Neural cell (in vitro differentiated cells): Measurements from ENCODE around the gene BCHE. TPM values are rescaled to one million over a fixed set of nuclear protein-coding genes. Genes with fewer than 3 reads are reported as not detected.

Experiments used
- H2AFZ ChIP-seq: fragments of 200-600, 300-800 bp; sonication (generic), shearing (Covaris generic); 2 replicates; pipeline ENCODE4 v1.6.0; 2014; ENCODE audit warnings: low read depth, mild to moderate bottlenecking, antibody characterized with exemption, low read length, moderate library complexity
- H3F3A ChIP-seq: fragments of 200-600 bp; shearing (Covaris generic); 2 replicates; pipeline ENCODE4 v1.6.1; 2016; ENCODE audit warnings: mild to moderate bottlenecking, moderate library complexity, mixed read lengths, antibody characterized with exemption, low read length; ENCODE audit not compliant: insufficient read depth, poor library complexity, severe bottlenecking
- H3K27ac ChIP-seq: fragments of 200-600, 300-800 bp; sonication (generic), shearing (Covaris generic); 2 replicates; pipeline ENCODE4 v1.5.1; 2014; ENCODE audit warnings: mild to moderate bottlenecking, low read length, moderate library complexity
- H3K27me3 ChIP-seq: fragments of 300-800, 200-600 bp; sonication (generic), shearing (Covaris generic); 2 replicates; pipeline ENCODE4 v1.6.0; 2014; ENCODE audit warnings: mild to moderate bottlenecking, low read depth, low read length, moderate library complexity; ENCODE audit not compliant: insufficient read depth
- H3K36me3 ChIP-seq: fragments of 300-800, 200-600 bp; sonication (generic), shearing (Covaris generic); 2 replicates; pipeline ENCODE4 v1.5.1; 2014; ENCODE audit warnings: mild to moderate bottlenecking, antibody characterized with exemption, low read length, moderate library complexity; ENCODE audit not compliant: insufficient read depth
- H3K4me2 ChIP-seq: fragments of 300-800, 200-600 bp; sonication (generic), shearing (Covaris generic); 2 replicates; pipeline ENCODE4 v1.6.0; 2014; ENCODE audit warnings: mild to moderate bottlenecking, low read length
- H3K4me3 ChIP-seq: fragments of 300-800, 200-600 bp; sonication (generic), shearing (Covaris generic); 2 replicates; pipeline ENCODE4 v1.5.1; 2014; ENCODE audit warnings: mild to moderate bottlenecking, low read length, moderate library complexity
- H3K79me2 ChIP-seq: fragments of 200-600 bp; shearing (Covaris generic); replicated peaks from 2 replicates; pipeline ENCODE4 v1.6.0; 2014; ENCODE audit warnings: mild to moderate bottlenecking, low read length, moderate library complexity; ENCODE audit not compliant: insufficient read depth
- H3K9ac ChIP-seq: fragments of 300-800, 200-600 bp; sonication (generic), shearing (Covaris generic); 2 replicates; pipeline ENCODE4 v1.6.1; 2016; ENCODE audit warnings: mild to moderate bottlenecking, low read length, mixed read lengths
- H3K9me2 ChIP-seq: fragments of 200-600 bp; shearing (Covaris generic); 2 replicates; pipeline ENCODE4 v1.6.1; 2016; ENCODE audit warnings: mild to moderate bottlenecking, low read length, mixed read lengths; ENCODE audit not compliant: insufficient read depth
- H3K9me3 ChIP-seq: fragments of 200-600, 300-800 bp; sonication (generic), shearing (Covaris generic); 2 replicates; pipeline ENCODE4 v1.6.1; 2016; ENCODE audit warnings: mild to moderate bottlenecking, mixed run types, low read length, moderate library complexity, mixed read lengths
- H4K20me1 ChIP-seq: fragments of 200-600 bp; shearing (Covaris generic); 2 replicates; pipeline ENCODE4 v1.6.1; 2016; ENCODE audit warnings: mild to moderate bottlenecking, mixed run types; ENCODE audit not compliant: insufficient read depth
- EP300 ChIP-seq: fragments of 450-650 bp; conservative IDR thresholded peaks from 2 replicates; pipeline ENCODE4 v1.6.1; 2014; ENCODE audit warnings: antibody characterized with exemption, mild to moderate bottlenecking, moderate library complexity; ENCODE audit not compliant: poor library complexity, severe bottlenecking
- EZH2 ChIP-seq: fragments of 200-600, 300-800 bp; shearing (Covaris generic), sonication (generic); IDR thresholded peaks from 2 replicates; pipeline ENCODE4 v1.6.1; 2014; ENCODE audit warnings: antibody characterized with exemption, low read length, borderline replicate concordance, mild to moderate bottlenecking; ENCODE audit not compliant: insufficient read depth, poor library complexity, severe bottlenecking
- MXI1 ChIP-seq: fragments of 450-650 bp; conservative IDR thresholded peaks from 2 replicates; pipeline ENCODE4 v1.6.1; 2014; ENCODE audit warnings: antibody characterized with exemption, mild to moderate bottlenecking; ENCODE audit not compliant: poor library complexity, severe bottlenecking
- POLR2AphosphoS5 ChIP-seq: IDR thresholded peaks from 2 replicates; pipeline ENCODE4 v1.6.1; 2012
- RAD21 ChIP-seq: fragments of 450-650 bp; conservative IDR thresholded peaks from 2 replicates; pipeline ENCODE4 v1.6.1; 2014; ENCODE audit warnings: antibody characterized with exemption, mild to moderate bottlenecking, moderate library complexity
- SMC3 ChIP-seq: fragments of 450-650 bp; conservative IDR thresholded peaks from 2 replicates; pipeline ENCODE4 v1.6.1; 2014; ENCODE audit warnings: antibody characterized with exemption, mild to moderate bottlenecking, moderate library complexity; ENCODE audit not compliant: poor library complexity
- TAF1 ChIP-seq: IDR thresholded peaks from 2 replicates; pipeline ENCODE4 v1.6.1; 2012; ENCODE audit warnings: low read depth
- polyA plus RNA-seq: library from polyadenylated mRNA; depleted of rRNA; stranded (reverse); fragments of >200 nt; gene quantifications from 2 replicates; pipeline ENCODE4 v1.2.3, GENCODE V29; 2014
- TF ChIP-seq, protein P1 (sequence below): IDR thresholded peaks from 2 replicates; pipeline ENCODE4 v1.6.1; 2012; ENCODE audit warnings: borderline replicate concordance
- TF ChIP-seq, protein P2 (sequence below): fragments of 450-650 bp; IDR thresholded peaks from 2 replicates; pipeline ENCODE4 v1.5.1; 2014; ENCODE audit warnings: antibody characterized with exemption, mild to moderate bottlenecking, moderate library complexity; ENCODE audit not compliant: poor library complexity, severe bottlenecking

BCHE gene
- polyA plus RNA-seq, 1 donor from 2014 or later, result 2.6 TPM

DNA sequence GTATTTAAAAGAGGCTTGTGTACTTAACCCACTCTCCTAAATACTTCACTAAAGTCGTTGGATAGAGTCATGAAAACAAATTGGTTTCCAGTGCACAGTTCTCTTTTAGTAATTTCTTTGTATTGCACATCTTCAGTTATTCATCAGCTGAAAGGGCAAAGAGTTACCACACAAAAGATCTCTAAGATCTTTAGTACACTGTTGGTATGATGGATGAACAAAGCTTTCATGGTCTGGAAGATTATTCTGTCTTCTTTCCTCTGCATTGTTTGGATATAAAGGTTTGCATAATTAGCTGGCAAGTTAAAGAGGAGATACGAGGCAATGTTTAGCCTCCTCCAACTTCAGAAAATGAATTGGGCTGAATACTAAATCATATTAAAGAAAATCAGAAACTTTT lies 40.5 kb downstream of the BCHE start:
- H2AFZ ChIP-seq, result no peak overlapping the region
- no peak overlapping the region for H3K27ac ChIP-seq
- H3K27me3 ChIP-seq, result no peaks in the 10 kb centered on the region
- no peak overlapping the region for H3K4me2 ChIP-seq
- no peaks in the 10 kb centered on the region for H3F3A ChIP-seq
- no peak overlapping the region for H3K4me3 ChIP-seq
- H3K36me3 ChIP-seq, result no peaks in the 10 kb centered on the region
- TF ChIP-seq EP300 (no peak), EZH2 (no peak), SMC3 (no peak), RAD21 (no peak), TAF1 (no peak), MXI1 (no peak), POLR2AphosphoS5 (no peak)
- TF ChIP-seq, protein P1, sequence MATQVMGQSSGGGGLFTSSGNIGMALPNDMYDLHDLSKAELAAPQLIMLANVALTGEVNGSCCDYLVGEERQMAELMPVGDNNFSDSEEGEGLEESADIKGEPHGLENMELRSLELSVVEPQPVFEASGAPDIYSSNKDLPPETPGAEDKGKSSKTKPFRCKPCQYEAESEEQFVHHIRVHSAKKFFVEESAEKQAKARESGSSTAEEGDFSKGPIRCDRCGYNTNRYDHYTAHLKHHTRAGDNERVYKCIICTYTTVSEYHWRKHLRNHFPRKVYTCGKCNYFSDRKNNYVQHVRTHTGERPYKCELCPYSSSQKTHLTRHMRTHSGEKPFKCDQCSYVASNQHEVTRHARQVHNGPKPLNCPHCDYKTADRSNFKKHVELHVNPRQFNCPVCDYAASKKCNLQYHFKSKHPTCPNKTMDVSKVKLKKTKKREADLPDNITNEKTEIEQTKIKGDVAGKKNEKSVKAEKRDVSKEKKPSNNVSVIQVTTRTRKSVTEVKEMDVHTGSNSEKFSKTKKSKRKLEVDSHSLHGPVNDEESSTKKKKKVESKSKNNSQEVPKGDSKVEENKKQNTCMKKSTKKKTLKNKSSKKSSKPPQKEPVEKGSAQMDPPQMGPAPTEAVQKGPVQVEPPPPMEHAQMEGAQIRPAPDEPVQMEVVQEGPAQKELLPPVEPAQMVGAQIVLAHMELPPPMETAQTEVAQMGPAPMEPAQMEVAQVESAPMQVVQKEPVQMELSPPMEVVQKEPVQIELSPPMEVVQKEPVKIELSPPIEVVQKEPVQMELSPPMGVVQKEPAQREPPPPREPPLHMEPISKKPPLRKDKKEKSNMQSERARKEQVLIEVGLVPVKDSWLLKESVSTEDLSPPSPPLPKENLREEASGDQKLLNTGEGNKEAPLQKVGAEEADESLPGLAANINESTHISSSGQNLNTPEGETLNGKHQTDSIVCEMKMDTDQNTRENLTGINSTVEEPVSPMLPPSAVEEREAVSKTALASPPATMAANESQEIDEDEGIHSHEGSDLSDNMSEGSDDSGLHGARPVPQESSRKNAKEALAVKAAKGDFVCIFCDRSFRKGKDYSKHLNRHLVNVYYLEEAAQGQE, result no peak
- TF ChIP-seq, protein P2, sequence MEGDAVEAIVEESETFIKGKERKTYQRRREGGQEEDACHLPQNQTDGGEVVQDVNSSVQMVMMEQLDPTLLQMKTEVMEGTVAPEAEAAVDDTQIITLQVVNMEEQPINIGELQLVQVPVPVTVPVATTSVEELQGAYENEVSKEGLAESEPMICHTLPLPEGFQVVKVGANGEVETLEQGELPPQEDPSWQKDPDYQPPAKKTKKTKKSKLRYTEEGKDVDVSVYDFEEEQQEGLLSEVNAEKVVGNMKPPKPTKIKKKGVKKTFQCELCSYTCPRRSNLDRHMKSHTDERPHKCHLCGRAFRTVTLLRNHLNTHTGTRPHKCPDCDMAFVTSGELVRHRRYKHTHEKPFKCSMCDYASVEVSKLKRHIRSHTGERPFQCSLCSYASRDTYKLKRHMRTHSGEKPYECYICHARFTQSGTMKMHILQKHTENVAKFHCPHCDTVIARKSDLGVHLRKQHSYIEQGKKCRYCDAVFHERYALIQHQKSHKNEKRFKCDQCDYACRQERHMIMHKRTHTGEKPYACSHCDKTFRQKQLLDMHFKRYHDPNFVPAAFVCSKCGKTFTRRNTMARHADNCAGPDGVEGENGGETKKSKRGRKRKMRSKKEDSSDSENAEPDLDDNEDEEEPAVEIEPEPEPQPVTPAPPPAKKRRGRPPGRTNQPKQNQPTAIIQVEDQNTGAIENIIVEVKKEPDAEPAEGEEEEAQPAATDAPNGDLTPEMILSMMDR, result no peak
- no peaks in the 10 kb centered on the region for H3K79me2 ChIP-seq
- no peaks in the 10 kb centered on the region for H3K9me2 ChIP-seq
- no peaks in the 10 kb centered on the region for H3K9me3 ChIP-seq
- H4K20me1 ChIP-seq, result no peaks in the 10 kb centered on the region
- no peak overlapping the region for H3K9ac ChIP-seq

DNA sequence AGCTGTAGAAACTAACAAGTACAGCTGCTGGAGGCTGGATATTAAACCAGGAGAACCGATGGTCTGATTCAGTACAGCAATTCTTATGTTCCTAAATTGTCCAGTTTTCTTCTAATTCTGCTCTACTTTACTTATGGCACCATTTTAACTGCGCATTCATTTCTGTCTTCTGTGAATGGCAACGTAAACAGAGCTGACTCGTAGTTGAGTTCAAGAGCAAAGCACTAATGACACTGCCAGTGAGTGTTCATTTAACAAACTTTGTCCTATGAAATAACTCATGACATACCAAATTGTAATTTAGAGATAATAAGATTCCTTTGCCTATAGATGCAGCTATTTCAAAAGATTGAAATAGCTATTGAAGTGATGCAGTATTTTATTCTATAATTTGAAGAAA lies 48.7 kb downstream of the BCHE start:
- H3F3A ChIP-seq, result no peaks in the 10 kb centered on the region
- H3K9me2 ChIP-seq, result no peaks in the 10 kb centered on the region
- H3K36me3 ChIP-seq, result no peaks in the 10 kb centered on the region
- no peaks in the 10 kb centered on the region for H3K79me2 ChIP-seq
- no peaks in the 10 kb centered on the region for H3K9me3 ChIP-seq
- no peak overlapping the region for H3K9ac ChIP-seq
- no peaks in the 10 kb centered on the region for H3K27me3 ChIP-seq
- no peak overlapping the region for H3K4me2 ChIP-seq
- H3K4me3 ChIP-seq, result no peak overlapping the region
- TF ChIP-seq POLR2AphosphoS5 (no peak), SMC3 (no peak), TAF1 (no peak), EP300 (no peak), RAD21 (no peak), MXI1 (no peak), EZH2 (no peak)
- TF ChIP-seq, protein P2, result no peak
- TF ChIP-seq, protein P1, result no peak
- H4K20me1 ChIP-seq, result no peaks in the 10 kb centered on the region
- no peak overlapping the region for H3K27ac ChIP-seq
- no peak overlapping the region for H2AFZ ChIP-seq
